Nephron progenitor cell (in vitro differentiated cells): ENCODE data around the gene DAGLA.

Experiments used
- DNase-seq: peaks from one replicate; pipeline ENCODE4 v3.0.0; 2021
- H3K27ac Mint-ChIP-seq: 2 replicates; pipeline ENCODE4 v1.8.0; 2021; ENCODE audit warnings: mild to moderate bottlenecking, moderate library complexity, mixed read lengths
- H3K27me3 Mint-ChIP-seq: 2 replicates; pipeline ENCODE4 v1.8.0; 2021; ENCODE audit warnings: mild to moderate bottlenecking, low read depth, mixed read lengths; ENCODE audit not compliant: poor library complexity
- H3K36me3 Mint-ChIP-seq: 2 replicates; pipeline ENCODE4 v1.8.0; 2021; ENCODE audit warnings: low read depth, mixed read lengths
- H3K4me1 Mint-ChIP-seq: 2 replicates; pipeline ENCODE4 v1.8.0; 2021; ENCODE audit warnings: mixed read lengths
- H3K4me3 Mint-ChIP-seq: 2 replicates; pipeline ENCODE4 v1.8.0; 2021; ENCODE audit warnings: mild to moderate bottlenecking, moderate library complexity, mixed read lengths
- H3K9me3 Mint-ChIP-seq: 2 replicates; pipeline ENCODE4 v1.8.0; 2021; ENCODE audit warnings: mild to moderate bottlenecking, moderate library complexity, mixed read lengths
- TF ChIP-seq, protein P1 (sequence below): fragments of 200-600 bp; sonication (generic); IDR thresholded peaks from 2 replicates; pipeline ENCODE4 v1.5.0; 2021; ENCODE audit warnings: antibody characterized with exemption

The DAGLA gene

GRCh38 chr11:61737636-61738386 lies 57.6 kb downstream of the DAGLA start:
- TF ChIP-seq, protein P1, sequence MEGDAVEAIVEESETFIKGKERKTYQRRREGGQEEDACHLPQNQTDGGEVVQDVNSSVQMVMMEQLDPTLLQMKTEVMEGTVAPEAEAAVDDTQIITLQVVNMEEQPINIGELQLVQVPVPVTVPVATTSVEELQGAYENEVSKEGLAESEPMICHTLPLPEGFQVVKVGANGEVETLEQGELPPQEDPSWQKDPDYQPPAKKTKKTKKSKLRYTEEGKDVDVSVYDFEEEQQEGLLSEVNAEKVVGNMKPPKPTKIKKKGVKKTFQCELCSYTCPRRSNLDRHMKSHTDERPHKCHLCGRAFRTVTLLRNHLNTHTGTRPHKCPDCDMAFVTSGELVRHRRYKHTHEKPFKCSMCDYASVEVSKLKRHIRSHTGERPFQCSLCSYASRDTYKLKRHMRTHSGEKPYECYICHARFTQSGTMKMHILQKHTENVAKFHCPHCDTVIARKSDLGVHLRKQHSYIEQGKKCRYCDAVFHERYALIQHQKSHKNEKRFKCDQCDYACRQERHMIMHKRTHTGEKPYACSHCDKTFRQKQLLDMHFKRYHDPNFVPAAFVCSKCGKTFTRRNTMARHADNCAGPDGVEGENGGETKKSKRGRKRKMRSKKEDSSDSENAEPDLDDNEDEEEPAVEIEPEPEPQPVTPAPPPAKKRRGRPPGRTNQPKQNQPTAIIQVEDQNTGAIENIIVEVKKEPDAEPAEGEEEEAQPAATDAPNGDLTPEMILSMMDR, result no peak
- Mint-ChIP-seq H3K27ac (no peak overlapping the region), H3K4me3 (no peak overlapping the region), H3K27me3 (peaks cover 2% of the 10 kb centered on the region), H3K9me3 (no peaks in the 10 kb centered on the region), H3K36me3 (peaks cover 7% of the 10 kb centered on the region), H3K4me1 (peaks cover 7% of the 10 kb centered on the region)
- no peak for DNase-seq

DNA sequence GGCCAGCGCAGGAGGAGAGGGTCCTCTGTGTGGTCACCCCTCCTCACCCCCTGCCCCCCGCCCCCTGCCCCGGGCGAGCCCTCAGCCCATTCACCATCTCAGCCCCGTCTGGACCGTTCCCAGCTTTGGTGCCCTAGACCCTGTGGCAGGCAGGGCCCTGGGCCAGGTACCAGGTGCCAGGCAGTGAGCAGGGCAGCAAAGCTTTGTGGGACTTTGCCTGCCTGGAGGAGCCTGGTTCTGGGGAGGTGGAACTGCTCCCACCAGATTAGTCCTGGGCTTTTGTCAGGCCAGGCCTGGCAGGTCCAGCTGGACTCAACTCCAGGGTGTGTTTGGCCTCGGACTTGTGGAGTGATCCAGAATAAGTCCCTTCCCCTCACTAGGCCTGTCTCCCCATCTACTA lies 58.6 kb downstream of the DAGLA start:
- no peaks in the 10 kb centered on the region for H3K9me3 Mint-ChIP-seq
- no peak for DNase-seq
- peaks cover 7% of the 10 kb centered on the region for H3K36me3 Mint-ChIP-seq

GRCh38 chr11:61739413-61739812 lies 59.2 kb downstream of the DAGLA start:
- H3K27me3 Mint-ChIP-seq, result peaks cover under 1% of the 10 kb centered on the region
- no peak for DNase-seq
- H3K9me3 Mint-ChIP-seq, result no peaks in the 10 kb centered on the region
- no peak overlapping the region for H3K4me3 Mint-ChIP-seq
- TF ChIP-seq, protein P1, result no peak
- H3K27ac Mint-ChIP-seq, result no peak overlapping the region
- H3K4me1 Mint-ChIP-seq, result no peaks in the 10 kb centered on the region
- H3K36me3 Mint-ChIP-seq, result peaks cover 7% of the 10 kb centered on the region

More for the DNA sequence above, 58.6 kb downstream of the DAGLA start:
- Mint-ChIP-seq H3K4me3 (no peak overlapping the region), H3K27ac (no peak overlapping the region), H3K27me3 (peaks cover 2% of the 10 kb centered on the region), H3K4me1 (no peaks in the 10 kb centered on the region)
- TF ChIP-seq, protein P1, result no peak

- no peak overlapping the region for H3K4me3 Mint-ChIP-seq
These were observed 59.8 kb downstream of the DAGLA start for GRCh38 chr11:61739966-61740365.

GRCh38 chr11:61742391-61742790 lies 62.2 kb downstream of the DAGLA start:
- no peak for DNase-seq
- no peak overlapping the region for H3K27ac Mint-ChIP-seq
- H3K4me3 Mint-ChIP-seq, result no peak overlapping the region
- TF ChIP-seq, protein P1, result no peak
- H3K9me3 Mint-ChIP-seq, result no peaks in the 10 kb centered on the region
- peaks cover 7% of the 10 kb centered on the region for H3K36me3 Mint-ChIP-seq
- peaks cover 11% of the 10 kb centered on the region for H3K4me1 Mint-ChIP-seq
- H3K27me3 Mint-ChIP-seq, result peaks cover 3% of the 10 kb centered on the region

More at GRCh38 chr11:61739966-61740365, 59.8 kb downstream of the DAGLA start:
- Mint-ChIP-seq H3K36me3 (peaks cover 7% of the 10 kb centered on the region), H3K4me1 (no peaks in the 10 kb centered on the region), H3K27me3 (no peaks in the 10 kb centered on the region), H3K9me3 (no peaks in the 10 kb centered on the region), H3K27ac (no peak overlapping the region)
- TF ChIP-seq, protein P1, result no peak
- no peak for DNase-seq
